Measurements from ENCODE around the gene ACTG2.
"Not testable (repeated sequence)": the region's sequence is repeated elsewhere in the genome, so short reads cannot be mapped to it uniquely, and the experiment has no call there.

ACTG2 gene

GRCh38 chr2:73939419-73939818, 46.6 kb downstream of the ACTG2 start:
- TF ChIP-seq CTCF (conservative IDR thresholded peaks at IDR 0.05; ENCODE audit: low read depth), result peak; percentile 43
- POLR2A ChIA-PET (ENCODE audit: low non-redundant PET), result no interaction called here
- CTCF ChIA-PET, result interaction anchor here (0.8 kb wide), 1 partner anchor 88 kb away, joined by 3 read pairs; no protein-coding TSS in a partner anchor
- H3K27ac ChIP-seq, result peak overlapping the region; percentile 74
- peak; percentile 93 for DNase-seq (ENCODE audit: low spot score)

- DNase-seq (ENCODE audit: low spot score); CTCF ChIA-PET; POLR2A ChIA-PET (ENCODE audit: low non-redundant PET): not testable (repeated sequence)
- H3K27ac ChIP-seq, result peak overlapping the region; percentile 74
Observed at GRCh38 chr2:73940066-73940465, 47.3 kb downstream of the ACTG2 start.

- no peak overlapping the region for H3K27ac ChIP-seq
- ChIA-PET CTCF (no interaction called here), POLR2A (ENCODE audit: low non-redundant PET) (no interaction called here)
- no peak for TF ChIP-seq CTCF (conservative IDR thresholded peaks at IDR 0.05; ENCODE audit: low read depth)
- no peak for DNase-seq (ENCODE audit: low spot score)
Observed at GRCh38 chr2:73942664-73943063, 49.9 kb downstream of the ACTG2 start.

- TF ChIP-seq CTCF (conservative IDR thresholded peaks at IDR 0.05; ENCODE audit: low read depth), result no peak
- no peak for DNase-seq (ENCODE audit: low spot score)
- no peak overlapping the region for H3K27ac ChIP-seq
- POLR2A ChIA-PET (ENCODE audit: low non-redundant PET), result no interaction called here
- CTCF ChIA-PET, result interaction anchor here (0.6 to 1.3 kb wide), 3 partner anchors 16 to 392 kb away, joined by 3 to 6 read pairs (median 4); no protein-coding TSS in a partner anchor
Observed at GRCh38 chr2:73944714-73945113, 51.9 kb downstream of the ACTG2 start.

- POLR2A ChIA-PET (ENCODE audit: low non-redundant PET), result no interaction called here
- TF ChIP-seq CTCF (conservative IDR thresholded peaks at IDR 0.05; ENCODE audit: low read depth), result no peak
- DNase-seq (ENCODE audit: low spot score), result no peak
Observed at GRCh38 chr2:73946215-73946614, 53.4 kb downstream of the ACTG2 start.

GRCh38 chr2:73946666-73947065, 53.9 kb downstream of the ACTG2 start:
- POLR2A ChIA-PET (ENCODE audit: low non-redundant PET), result no interaction called here
- CTCF ChIA-PET, result no interaction called here

More at GRCh38 chr2:73946215-73946614, 53.4 kb downstream of the ACTG2 start:
- CTCF ChIA-PET, result no interaction called here
- H3K27ac ChIP-seq, result no peak overlapping the region

More at GRCh38 chr2:73946666-73947065, 53.9 kb downstream of the ACTG2 start:
- no peak overlapping the region for H3K27ac ChIP-seq
- DNase-seq (ENCODE audit: low spot score), result no peak
- no peak for TF ChIP-seq CTCF (conservative IDR thresholded peaks at IDR 0.05; ENCODE audit: low read depth)

Data from RWPE1 (cell line).